Measurements from ENCODE around the gene CNNM2.

GRCh38 chr10:103079946-103080345 is 161.9 kb downstream of the CNNM2 start:
- no peak for TF ChIP-seq CTCF (IDR thresholded peaks at IDR 0.05)
- TF ChIP-seq POLR2A (IDR thresholded peaks at IDR 0.05), result no peak

Measured in right lobe of liver (tissue), 4 donors.